HG03066 (cell line): ENCODE results near the gene ZBTB2.
"Not testable (repeated sequence)": the region's sequence is repeated elsewhere in the genome, so short reads cannot be mapped to it uniquely, and the experiment has no call there.

Experiments used
- ATAC-seq: cut with Tn5 transposase; IDR thresholded peaks from one replicate; pipeline ENCODE4 v1.9.1; 2021; ENCODE audit warnings: low read depth; ENCODE audit not compliant: unreplicated experiment

The ZBTB2 gene

DNA sequence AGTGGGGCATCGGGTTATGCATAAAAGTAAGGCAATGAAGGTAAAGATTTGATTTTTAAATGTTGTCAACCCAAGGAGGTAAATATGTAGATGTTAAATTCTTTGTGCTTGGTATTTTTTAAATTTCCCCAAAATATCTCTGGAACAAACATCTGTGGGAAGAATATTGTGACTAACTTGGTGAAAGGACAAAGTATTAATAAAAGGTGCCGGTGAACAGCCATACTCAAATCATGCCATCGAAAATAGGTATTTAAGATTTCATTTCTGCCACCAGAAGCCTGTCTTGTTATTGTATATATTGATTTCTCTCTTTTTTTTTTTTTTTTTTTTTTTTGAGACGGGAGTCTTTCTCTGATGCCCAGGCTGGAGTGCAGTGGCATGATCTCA is 12.6 kb upstream of the ZBTB2 start:
- ATAC-seq, result no peak

DNA sequence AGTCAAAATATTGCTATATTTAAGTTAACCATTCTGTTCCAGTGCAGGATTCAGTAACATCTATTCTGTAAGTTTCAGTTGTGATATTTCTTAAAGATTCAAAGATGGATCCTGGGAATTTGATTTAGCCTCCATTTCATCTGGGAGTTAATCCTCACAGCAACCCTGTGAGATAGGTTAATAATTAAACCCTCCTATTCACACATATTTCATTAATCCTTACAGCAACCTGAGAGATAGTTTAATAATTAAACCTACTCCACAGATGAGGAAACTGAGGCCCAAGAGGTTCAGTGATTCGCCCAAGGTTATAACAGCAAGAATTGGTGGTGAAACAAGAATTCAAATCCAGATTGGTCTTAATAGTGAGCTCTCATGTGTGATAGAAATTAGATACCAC is 10.9 kb upstream of the ZBTB2 start:
- ATAC-seq, result no peak

DNA sequence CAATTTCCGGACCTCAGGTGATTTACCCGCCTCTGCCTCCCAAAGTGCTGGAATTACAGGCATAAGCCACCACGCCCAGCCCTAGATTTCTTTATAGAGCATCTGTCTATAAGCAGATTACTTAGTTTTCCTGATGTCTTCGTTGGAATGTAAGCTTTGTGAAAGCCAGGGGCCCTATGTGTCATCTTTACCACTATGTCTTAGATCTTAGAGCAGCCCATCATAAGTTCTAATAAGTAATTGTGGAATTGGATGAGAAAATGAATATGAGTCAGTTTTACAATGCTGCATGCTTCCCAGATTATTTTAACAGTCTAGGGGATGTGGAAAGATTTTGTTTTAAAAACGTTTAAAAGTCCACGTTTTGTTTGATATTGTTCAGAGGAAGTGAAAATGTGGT is 9.1 kb upstream of the ZBTB2 start:
- no peak for ATAC-seq

DNA sequence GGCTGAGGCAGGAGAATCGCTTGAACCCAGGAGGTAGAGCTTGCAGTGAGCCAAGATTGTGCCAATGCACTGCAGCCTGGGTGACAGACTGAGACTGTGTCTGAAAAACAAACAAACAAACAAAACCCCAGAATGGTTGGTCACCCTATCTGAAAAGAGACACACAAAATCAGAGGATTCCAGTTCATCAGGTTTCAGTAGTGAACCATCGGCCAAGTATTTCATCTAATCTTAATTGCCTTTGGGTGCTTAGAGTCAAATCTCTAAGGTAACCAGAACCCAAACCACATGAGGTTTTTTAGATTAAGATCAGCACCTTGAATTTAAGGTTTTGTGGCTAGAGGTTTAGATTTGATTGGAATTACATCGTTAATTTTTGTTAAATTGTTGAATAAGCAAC is 8.3 kb upstream of the ZBTB2 start:
- no peak for ATAC-seq

DNA sequence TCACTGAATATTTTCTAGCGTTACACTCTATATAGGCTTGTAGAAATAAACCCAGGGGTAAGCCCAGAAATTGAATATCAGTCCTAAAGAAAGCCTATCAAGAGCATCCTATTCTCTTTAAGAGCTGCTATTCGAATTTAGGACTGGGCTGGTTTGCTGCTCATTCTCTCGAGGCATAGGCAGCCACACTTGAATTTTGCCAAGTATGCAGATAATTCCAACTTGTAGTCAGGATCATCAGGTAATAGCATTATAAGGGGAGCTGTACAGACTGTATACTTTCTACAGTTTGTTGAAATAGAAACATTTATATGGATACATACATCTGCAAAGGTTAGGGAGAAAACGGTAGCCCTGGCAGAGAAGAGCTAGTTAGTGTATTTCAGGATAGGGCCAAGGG is 2.1 kb upstream of the ZBTB2 start:
- ATAC-seq, result no peak

DNA sequence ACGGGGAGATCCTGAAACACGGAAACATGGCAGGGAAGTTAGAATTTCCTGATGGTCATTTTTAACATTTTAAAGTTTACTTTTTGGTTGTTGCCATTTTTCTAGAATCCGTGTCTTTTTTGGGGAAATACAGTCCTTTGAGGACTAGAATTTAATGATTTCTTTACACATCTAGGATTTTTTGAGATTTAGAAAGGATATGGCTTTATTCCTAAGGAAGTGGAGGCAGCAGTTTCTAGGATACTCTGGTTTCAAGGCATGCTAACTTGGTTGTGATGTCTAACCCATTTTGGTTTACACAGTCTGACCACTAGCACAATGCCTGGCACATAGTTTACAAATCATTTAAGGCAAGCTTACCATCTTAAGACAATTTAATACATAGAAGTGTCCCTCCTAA is 1.1 kb upstream of the ZBTB2 start:
- ATAC-seq, result no peak

DNA sequence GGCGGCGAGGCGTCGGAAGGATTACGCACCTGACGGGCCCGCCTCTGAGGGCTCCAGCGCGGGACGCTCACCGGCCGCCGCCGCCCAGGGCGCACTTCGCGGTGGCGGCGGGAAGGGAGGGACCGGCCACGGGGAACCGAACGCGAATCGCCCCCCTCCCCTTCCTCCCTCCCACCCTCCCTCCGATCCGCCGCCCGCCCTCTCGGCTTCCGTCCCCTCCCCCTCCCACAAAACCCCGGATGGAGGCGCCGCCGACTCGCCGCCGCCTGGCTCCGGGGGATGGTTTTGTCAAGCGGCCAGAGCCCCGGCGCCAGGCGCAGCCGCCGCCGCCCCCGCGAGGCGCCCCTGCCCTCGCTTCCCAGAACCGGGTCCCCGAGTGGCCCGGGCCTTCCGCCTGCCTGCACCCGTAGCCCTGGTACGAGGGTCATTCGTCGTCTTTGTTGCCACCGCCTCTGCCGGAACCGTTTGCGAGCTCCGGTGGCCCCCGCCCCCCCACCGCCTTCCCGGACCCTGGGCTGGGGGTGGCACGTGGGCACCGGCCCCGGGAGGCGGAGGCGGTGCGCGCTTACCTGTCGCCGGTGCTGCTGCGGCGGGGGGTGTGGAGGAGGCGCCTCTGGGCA is 398 bp downstream of the ZBTB2 start:
- ATAC-seq, result peak; percentile 10

DNA sequence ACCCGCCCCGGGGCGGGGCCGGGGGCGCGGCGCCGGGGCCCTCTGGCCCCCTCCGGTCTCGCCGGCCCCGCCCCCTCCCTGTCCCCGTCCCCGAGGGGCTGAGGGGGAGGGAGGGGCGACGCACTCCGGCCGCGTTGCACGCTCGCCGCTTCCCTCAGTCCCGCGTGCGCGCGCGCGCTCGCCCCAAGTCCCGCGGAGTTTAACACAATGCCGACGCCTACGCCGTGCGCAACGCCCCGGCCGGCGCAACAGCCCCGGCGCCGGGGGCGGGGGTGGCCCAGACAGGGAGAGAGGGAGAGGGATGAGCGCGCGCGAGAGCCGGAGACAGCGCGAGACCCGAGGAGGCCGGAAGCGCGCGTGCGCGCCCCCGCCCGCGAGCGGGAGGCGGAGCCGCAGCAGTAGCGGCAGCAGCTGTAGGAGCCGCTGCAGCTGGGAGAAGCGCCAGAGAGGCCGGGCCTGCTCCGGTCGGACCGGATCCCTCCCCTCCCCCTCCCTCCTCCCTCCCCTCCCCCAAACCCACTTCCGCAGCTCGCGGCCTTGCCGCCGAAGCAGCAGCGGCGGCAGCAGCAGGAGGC is 996 bp downstream of the ZBTB2 start:
- peak; percentile 78 for ATAC-seq

DNA sequence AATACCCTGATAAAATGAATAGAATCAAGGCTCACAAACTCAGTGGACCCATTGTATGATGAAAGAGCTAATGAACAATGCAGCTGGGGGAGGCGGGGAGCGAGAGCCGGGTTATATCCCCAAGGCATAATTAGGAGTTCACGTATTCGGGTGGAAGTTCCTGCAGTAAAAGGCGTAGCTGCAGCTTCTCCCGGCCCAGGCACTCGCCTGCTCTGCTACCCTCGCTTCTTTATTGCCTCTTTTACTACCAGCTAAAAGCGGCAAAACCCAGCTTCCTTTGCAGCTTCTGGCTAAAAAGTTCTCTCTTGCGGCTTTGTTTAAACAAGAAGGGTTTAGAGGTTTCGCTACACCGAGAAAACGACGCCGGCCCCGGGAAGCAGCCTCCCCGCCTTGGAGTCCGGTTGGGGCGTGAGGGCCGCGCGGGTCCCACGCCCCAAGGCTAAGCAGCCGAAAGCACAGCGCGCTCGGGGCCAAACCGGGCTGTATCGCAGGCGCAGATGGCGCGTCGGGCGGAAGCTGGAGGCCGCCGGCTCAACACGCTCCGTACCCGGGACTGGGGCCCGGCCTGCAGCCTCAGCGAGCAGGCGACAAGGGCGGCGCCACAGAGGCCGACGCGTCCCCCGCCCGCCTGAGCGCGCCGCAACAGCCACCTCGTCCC is 1.6 kb downstream of the ZBTB2 start:
- peak; percentile 52 for ATAC-seq

DNA sequence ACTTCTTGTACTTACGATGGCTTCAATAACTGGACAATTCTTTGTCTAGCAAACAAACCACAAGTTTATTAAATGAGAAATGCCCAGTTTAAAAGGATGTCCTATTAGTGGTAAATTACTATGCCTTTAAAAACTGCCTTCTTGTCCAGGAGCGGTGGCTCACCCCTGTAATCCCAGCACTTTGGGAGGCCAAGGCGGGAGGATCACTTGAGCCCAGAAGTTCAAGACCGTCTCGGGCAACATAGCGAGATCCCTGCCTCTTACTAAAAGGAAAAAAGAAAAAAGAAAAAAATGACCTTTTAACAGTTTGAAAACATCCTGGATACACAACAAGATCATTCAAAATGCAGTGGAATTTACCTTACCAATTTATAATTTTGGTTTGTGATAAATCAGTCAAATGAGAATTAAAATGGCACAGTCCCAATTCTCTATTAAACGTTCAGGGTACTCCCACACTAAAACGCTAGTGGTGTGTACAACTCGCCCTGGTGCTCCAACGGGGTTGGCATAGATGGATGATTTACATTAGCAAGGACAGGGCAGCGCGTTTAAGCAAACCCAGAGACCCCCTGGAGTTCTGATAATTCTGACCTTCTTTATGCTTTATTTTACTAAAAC is 2.3 kb downstream of the ZBTB2 start:
- no peak for ATAC-seq

DNA sequence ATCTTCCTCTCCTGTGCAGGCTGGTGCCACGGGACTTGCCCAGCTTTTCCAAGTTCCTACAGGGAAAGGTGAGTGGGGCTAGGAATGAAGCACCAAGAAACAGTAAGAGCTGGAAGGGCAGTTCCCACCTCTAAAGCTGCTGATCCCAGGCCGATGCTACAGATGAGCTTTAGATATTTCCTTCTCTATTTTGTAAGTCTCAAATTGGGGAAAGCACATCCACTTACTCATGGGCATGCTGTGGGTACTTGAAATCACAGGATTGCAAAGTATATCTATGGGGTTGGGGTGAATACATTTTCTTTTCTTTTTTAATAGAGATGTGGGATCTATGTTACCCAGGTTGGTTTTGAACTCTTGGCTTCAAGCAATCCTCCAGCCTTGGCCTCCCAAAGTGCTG is 3.1 kb downstream of the ZBTB2 start:
- no peak for ATAC-seq

DNA sequence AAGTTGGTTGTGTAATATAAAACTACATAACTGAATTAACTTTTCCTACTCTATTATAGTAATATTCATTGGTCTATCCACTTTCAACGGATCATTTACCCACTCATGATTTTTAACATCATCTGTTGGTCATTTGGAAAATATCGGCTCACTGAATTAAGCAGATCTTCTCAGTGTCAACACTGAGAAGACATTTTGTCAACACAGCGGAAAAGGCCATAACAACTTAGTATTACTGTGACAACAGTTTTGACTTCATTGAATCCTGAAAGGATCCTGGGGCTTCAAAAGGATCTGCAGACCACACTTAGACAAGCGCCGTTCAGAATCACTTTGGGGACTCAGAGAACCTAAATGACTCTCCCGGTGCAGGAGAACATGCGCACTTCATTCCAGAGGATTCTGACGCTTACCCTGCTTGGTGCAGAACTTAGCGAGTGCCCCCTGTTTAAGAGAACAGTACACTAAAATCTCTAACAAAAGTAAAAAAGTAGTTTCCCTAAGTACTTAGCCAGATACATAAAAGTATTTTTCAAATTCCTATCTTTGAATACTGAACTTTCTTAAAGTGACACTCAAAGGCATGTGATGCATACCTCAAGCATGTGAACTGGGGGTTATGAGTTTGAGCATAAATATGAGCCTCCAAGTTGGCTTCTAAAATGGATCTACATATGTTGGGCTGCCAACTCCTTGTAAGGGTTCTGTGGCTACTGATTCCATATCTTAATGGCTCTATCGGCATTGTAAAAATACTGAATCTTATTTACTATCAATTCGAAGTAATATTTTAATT is 4.0 kb downstream of the ZBTB2 start:
- no peak for ATAC-seq

DNA sequence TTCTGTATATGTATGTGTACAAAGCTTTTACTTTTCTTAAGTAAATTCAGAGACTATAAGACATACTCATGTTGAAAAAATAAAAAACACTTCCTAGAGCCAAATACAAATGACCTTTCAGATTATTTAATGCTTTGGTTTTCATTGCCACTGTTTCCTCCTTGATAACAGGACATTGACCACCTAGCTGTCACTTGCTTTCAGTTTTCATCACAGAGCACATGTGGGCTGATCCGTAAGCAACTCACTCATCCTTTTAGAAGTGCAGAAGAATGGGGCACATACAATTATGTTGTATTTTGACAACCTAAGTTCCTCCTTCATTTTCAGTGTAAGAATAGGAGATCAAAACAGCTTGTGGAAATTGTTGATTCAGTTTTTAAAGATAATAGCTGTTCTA is 6.2 kb downstream of the ZBTB2 start:
- no peak for ATAC-seq

DNA sequence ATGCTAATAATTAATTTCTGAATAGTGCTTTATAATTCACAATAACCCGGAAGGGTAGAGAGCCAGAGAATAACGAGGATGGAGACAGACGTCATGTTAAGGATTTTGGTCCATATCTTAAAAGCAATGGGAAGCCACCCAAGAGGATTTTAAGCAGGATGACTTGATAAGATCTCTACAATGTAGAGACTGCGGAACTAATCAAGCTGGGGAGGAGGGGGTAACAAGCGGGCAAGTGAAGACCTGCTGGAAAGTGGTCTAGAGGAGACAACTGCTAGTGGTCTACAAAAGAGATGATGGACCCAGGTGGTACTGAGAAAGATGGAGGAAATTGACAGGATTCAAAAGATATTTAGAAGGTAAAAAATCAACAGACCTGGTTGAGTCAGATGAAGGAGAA is 7.2 kb downstream of the ZBTB2 start:
- no peak for ATAC-seq

DNA sequence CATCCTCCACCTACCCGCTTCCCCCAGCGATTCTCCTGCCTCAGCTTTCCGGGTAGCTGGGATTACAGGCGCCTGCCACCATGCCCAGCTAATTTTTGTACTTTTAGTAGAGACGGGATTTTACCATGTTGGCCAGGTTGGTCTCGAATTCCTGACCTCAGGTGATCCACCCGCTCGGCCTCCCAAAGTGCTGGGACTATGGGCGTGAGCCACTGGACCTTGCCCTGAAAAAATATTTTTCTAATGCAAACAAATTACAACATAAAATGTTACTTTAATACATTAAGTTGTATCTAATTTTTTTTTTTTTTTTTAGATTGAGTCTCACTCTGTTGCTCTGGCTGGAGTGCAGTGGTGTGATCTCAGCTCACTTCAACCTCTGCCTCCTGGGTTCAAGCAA is 8.7 kb downstream of the ZBTB2 start:
- ATAC-seq, result not testable (repeated sequence)

DNA sequence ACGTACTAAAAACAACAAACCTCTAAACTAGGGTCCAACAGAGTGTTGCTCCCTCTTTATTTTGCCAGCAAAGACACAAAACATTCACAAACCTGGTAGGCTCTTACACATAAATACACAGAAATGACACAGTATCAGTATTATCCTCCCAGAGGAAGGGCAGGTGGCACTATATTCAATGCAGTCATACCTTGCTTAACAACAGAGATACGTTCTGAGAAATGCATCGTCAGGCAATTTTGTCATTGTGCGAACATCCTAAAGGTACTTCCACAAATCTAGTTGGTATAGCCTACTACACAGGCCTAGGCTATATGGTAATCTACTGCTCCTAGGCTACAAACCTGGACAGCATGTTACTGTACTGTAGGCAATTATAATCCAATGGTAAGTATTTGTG is 9.6 kb downstream of the ZBTB2 start:
- no peak for ATAC-seq

DNA sequence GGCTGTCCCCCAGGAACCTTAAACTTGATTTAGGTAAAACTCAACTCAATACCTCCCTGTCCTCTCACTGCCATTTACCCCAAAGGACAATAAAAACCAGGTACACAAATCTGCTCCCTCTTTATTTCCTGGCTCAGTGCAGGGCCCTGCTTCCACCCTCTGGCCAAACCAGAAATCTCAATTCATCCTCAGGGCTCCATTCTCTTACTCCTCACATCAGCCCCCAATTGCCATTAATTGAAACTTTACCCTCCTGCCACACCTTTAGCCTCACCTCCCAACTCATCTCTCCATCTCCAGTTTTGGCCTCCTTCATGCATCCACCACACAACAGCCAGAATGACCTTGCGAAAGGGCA is 10.5 kb downstream of the ZBTB2 start:
- ATAC-seq, result no peak

DNA sequence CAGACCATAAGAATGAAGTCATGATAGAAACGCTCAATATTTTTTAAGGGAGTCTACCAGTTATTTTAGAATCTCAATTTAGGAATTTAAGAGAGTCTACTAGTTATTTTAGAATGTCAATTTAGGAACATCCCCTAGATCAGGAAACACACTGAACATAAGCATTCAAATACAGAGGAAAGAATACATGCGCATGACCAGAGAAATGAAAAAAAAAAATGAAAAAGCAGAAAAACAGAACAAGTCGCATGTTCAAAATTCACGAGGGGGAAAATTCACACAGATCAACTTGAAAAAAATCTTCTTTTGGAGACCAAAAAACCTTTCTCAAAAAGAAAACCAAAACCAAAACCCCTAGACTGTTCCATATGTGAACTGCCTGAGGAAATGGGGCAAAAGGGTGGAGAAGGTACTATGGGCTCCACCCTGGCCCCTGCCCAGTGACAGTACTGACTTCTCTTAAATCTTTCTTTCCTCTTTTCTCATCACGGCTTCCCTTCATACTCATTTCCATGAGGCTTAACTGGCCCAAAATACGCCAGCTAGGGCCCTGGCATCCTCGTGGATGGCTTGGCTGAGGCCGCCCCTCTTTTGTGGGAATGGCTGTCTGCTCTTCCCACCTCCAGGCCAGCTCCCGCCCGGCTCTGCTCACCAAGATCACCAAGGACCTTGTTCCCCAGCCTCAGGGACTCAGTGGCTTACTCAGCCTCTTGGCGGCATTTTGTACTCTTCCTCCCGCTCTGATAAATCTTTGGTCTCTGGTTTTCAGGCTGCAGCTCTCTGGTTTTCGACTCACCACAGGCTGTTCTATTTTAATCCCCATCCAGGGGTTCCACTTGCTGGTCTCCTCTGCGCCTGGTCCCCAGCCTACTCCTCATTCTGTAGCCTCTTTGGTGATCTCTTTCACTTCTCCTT is 11.2 kb downstream of the ZBTB2 start:
- ATAC-seq, result peak; percentile 65

DNA sequence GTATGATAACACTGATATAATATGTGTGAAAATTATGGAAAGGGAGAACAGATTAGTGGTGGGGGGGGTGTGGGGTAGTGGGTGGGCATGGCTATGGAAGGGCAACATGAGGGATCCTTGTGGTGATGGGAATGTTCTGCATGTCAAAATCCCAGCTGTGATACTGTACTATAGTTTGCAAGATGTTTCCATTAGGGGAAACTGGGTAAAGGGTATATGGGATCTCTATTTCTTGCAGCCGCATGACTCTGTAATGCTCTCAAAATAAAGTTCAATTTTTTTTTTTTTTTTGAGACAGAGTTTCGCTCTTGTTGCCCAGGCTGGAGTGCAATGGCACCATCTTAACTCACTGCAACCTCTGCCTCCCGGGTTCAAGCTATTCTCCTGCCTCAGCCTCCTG is 14.3 kb downstream of the ZBTB2 start:
- ATAC-seq, result no peak

DNA sequence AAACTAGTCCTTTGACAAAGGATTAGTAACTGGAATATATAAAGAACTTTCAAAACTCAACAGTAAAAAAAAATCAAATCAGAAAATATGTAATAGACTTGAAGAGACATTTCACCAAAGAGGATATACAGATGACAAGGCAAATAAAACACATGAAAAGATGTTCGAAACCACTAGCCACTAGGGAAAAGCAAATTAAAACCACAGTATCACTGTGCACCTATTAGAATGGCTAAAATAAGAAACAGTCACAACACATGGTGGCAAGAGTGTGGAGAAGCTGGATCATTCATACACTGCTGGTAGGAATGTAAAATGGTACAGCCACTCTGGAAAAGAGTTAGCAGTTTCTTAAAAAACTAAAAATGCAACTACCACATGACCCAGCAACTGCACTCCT is 14.9 kb downstream of the ZBTB2 start:
- no peak for ATAC-seq
